GM21717 (cell line): ENCODE results near the gene PFAS.
"Not testable (repeated sequence)": the region's sequence is repeated elsewhere in the genome, so short reads cannot be mapped to it uniquely, and the experiment has no call there.

Experiments used
- ATAC-seq: cut with Tn5 transposase; IDR thresholded peaks from one replicate; pipeline ENCODE4 v1.9.1; 2021; ENCODE audit warnings: mild to moderate bottlenecking, moderate library complexity; ENCODE audit not compliant: unreplicated experiment

PFAS gene

GRCh38 chr17:8225813-8226535 lies 23.1 kb upstream of the PFAS start:
- ATAC-seq = no peak

- ATAC-seq = no peak
Measured at GRCh38 chr17:8226536-8227237, 22.4 kb upstream of the PFAS start.

GRCh38 chr17:8227238-8227581 lies 21.9 kb upstream of the PFAS start:
- ATAC-seq = no peak

GRCh38 chr17:8231701-8232100 lies 17.4 kb upstream of the PFAS start:
- no peak for ATAC-seq

- ATAC-seq = no peak
Measured at GRCh38 chr17:8234361-8235270, 14.5 kb upstream of the PFAS start.

GRCh38 chr17:8235676-8236075 lies 13.4 kb upstream of the PFAS start:
- no peak for ATAC-seq

- no peak for ATAC-seq
Measured at GRCh38 chr17:8237175-8237574, 11.9 kb upstream of the PFAS start.

GRCh38 chr17:8237886-8238285 lies 11.2 kb upstream of the PFAS start:
- ATAC-seq = no peak

GRCh38 chr17:8243827-8244226 lies 5.3 kb upstream of the PFAS start:
- no peak for ATAC-seq

- no peak for ATAC-seq
Measured at GRCh38 chr17:8244768-8245167, 4.3 kb upstream of the PFAS start.

GRCh38 chr17:8249621-8250500 lies 772 bp downstream of the PFAS start:
- ATAC-seq = no peak

- ATAC-seq = not testable (repeated sequence)
Measured at GRCh38 chr17:8251411-8251810, 2.3 kb downstream of the PFAS start.

GRCh38 chr17:8253801-8254200 lies 4.7 kb downstream of the PFAS start:
- ATAC-seq = no peak

- no peak for ATAC-seq
Measured at GRCh38 chr17:8254881-8255280, 5.8 kb downstream of the PFAS start.

- ATAC-seq = no peak
Measured at GRCh38 chr17:8255499-8255898, 6.4 kb downstream of the PFAS start.

- no peak for ATAC-seq
Measured at GRCh38 chr17:8256291-8256690, 7.2 kb downstream of the PFAS start.

- ATAC-seq = no peak
Measured at GRCh38 chr17:8256691-8257090, 7.6 kb downstream of the PFAS start.

- no peak for ATAC-seq
Measured at GRCh38 chr17:8257801-8258200, 8.7 kb downstream of the PFAS start.

- no peak for ATAC-seq
Measured at GRCh38 chr17:8264320-8264719, 15.2 kb downstream of the PFAS start.

- no peak for ATAC-seq
Measured at GRCh38 chr17:8264836-8265542, 15.9 kb downstream of the PFAS start.
